Epithelial cell of prostate (primary cell): ENCODE data around the gene TP53INP2.
"Not testable (repeated sequence)": the region's sequence is repeated elsewhere in the genome, so short reads cannot be mapped to it uniquely, and the experiment has no call there.

Experiments
- DNase-seq: peaks from one replicate; pipeline ENCODE4 v3.0.0-alpha.2; 2011; ENCODE audit warnings: low read depth, low spot score
- H3K27ac ChIP-seq: fragments of 450-650 bp; 2 replicates; pipeline ENCODE4 v1.5.1; 2017; ENCODE audit warnings: mild to moderate bottlenecking

Gene TP53INP2

GRCh38 chr20:34705008-34705396, 858 bp downstream of the TP53INP2 start:
- DNase-seq, result no peak
- H3K27ac ChIP-seq, result peak overlapping the region; percentile 90

DNA sequence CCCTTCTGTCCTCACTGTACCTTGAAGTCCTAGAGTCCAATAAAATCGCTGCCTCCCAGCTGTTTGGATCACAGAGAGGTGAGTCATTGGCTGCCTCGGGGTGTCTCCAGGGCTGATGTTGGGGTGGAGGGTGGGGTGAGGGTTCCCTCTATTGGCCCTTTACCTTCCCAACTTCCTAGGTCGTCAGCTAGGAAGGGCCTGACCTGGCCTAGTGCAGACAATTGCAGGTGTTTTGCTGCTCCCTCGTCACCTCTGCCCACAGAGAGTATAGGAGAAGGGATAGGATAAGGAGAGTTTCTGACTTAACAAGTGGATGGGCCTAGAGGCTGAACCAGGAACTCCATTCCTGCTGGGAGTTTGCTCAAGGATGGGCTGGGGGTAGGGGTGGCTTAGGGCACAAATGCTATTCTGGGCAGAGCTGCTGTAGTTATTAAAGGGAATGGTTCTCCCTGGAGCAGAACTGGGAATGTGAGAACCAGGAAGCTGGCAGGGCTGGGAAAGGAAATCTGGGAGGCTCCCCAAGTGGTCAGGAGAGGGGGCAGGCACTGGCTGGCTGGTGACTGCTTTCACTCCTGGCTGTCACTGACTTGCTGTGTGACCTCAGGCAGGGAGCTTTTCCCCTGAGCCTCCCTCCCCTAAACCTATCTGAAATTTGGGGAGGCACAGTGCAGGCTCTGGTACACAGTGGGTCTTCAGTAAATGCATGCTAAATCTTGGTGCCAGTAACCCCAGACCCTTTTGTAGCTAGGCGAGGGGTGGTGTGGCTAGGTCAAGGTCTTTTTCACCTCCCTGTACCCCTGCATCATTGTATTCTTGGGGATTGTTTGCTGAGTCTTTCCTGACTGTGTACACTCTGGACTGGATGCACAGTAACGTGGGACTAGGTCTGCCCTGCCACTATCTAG, 1.5 kb downstream of the TP53INP2 start:
- H3K27ac ChIP-seq, result peak overlapping the region; percentile 90
- no peak for DNase-seq

DNA sequence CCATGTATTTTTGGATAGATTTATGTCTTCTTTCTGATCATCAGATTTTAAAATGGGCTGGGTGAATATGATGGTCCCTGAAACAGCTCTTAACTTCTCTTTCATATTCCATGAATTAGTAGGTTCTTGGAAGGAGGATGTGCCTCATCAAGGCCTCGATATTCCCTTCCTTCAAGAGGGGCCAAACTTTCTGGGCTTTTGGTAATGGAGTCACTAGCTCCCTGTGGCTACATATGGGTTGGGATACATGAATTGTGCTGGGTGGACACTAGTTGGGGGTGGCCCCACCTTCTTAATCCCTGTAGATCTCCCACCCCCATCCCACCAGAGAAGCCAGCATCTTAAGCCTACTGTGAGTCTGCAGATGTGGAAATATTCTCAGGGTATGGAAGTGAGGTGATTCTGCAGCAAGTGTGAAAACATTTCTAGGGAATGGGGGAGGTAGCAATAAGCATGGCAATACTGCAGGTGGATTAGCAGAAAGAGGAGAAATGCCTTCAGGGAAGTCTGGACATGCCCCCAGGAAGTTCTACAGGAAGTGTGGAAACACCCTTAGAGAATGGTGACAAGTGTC, 2.2 kb downstream of the TP53INP2 start:
- no peak overlapping the region for H3K27ac ChIP-seq

DNA sequence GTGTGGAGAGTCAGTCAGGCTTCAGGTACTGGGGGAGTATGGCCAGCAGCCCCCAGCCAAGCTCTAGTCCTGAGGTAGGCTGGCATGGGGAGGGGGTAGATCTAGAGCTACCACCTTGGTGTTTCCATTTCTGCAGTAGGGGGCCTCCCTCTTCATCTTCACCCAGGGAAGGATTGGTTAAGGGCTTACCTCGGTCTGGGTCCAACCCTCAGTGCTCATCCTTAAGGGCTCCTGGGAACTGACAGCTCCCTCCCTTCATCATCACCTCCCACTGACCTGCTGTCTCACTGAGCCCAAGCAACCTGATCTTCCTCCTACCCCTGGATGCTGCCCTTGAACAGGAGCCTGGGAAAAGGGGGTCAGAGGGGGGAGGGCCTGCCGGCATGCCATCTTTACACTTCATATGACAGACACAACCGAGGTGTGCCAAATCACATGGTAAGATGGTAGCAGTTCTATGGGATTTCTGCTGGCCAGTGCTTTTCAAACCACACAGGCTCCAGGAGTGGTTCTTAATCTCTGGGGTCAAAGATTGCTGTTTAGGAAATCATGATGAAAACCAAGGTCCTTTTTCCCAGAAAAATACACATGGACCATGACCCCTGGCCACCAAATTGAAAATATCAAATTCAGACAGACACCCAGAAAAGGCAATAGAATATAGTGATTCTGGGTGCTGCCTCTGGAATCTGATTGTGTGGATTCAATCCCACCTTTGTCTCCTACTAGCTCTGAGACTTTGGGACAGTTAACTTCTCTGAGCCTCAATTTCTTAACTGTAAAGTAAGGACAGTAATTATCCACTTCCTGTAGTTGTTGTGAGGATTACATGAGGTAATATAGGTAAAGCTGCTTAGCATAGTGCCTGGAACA, 3.0 kb downstream of the TP53INP2 start:
- no peak overlapping the region for H3K27ac ChIP-seq
- DNase-seq, result no peak

More for the DNA sequence above, 2.2 kb downstream of the TP53INP2 start:
- no peak for DNase-seq

- DNase-seq, result no peak
- H3K27ac ChIP-seq, result no peak overlapping the region
Observed at GRCh38 chr20:34708621-34709043, 4.5 kb downstream of the TP53INP2 start.

- DNase-seq, result no peak
- H3K27ac ChIP-seq, result peak overlapping the region; percentile 32
Observed at GRCh38 chr20:34709044-34709830, 5.1 kb downstream of the TP53INP2 start.

GRCh38 chr20:34709831-34710567, 5.9 kb downstream of the TP53INP2 start:
- no peak for DNase-seq
- peak overlapping the region; percentile 32 for H3K27ac ChIP-seq

DNA sequence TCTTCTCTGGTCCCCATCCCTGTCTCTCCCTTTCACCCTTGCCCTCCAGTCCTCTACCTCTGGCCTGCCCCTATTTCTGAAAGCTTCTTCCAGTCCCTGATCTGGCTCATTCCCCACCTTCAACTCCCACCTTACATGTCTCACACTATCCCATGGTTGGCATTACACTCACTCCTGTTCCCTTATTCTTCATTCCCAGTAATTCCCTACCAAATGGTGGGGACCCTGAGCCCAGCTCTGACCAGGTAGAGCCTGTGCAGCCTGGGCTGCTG, 6.4 kb downstream of the TP53INP2 start:
- H3K27ac ChIP-seq, result no peak overlapping the region
- DNase-seq, result no peak

- no peak for DNase-seq
Observed at GRCh38 chr20:34710861-34711574, 6.9 kb downstream of the TP53INP2 start.

DNA sequence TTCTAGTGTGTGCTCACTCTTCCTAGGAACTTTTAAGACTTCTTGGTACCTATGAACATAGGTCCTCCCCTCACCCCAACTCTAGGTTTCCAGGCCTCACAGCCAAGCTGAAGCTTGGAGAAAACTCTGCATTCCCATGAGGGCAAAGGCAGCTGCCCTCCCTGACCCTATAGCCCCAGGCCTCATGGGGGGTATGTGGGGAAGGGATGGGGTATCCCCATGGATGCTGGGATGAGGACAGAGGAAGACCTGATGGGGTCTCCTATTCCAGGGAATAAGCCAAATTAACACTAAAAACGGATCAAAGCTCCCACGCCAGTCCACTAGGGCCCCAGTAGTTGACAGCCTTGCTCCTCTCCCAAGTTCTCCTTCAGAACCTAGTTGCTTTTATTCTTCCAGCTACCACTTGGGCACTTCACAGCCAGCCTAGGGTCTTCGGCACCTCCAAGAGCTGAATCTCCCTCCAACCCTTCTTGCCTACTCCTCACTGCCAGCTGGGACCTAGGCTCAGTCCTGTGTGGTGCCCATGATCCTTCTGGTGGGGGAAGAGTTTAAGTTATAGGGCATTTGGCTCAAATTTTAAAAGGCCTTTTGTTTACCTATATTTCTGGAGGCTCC, 7.8 kb downstream of the TP53INP2 start:
- DNase-seq, result no peak

More at GRCh38 chr20:34710861-34711574, 6.9 kb downstream of the TP53INP2 start:
- no peak overlapping the region for H3K27ac ChIP-seq

GRCh38 chr20:34712525-34713192, 8.5 kb downstream of the TP53INP2 start:
- no peak for DNase-seq
- H3K27ac ChIP-seq, result peak overlapping the region; percentile 27

More for the DNA sequence above, 7.8 kb downstream of the TP53INP2 start:
- no peak overlapping the region for H3K27ac ChIP-seq

- peak; percentile 88 for DNase-seq
Observed at GRCh38 chr20:34713194-34713943, 9.2 kb downstream of the TP53INP2 start.

GRCh38 chr20:34713944-34714515, 9.9 kb downstream of the TP53INP2 start:
- peak overlapping the region; percentile 27 for H3K27ac ChIP-seq
- DNase-seq, result not testable (repeated sequence)

More at GRCh38 chr20:34713194-34713943, 9.2 kb downstream of the TP53INP2 start:
- peak overlapping the region; percentile 27 for H3K27ac ChIP-seq

- no peak for DNase-seq
- no peak overlapping the region for H3K27ac ChIP-seq
Observed at GRCh38 chr20:34715384-34715783, 11.2 kb downstream of the TP53INP2 start.

DNA sequence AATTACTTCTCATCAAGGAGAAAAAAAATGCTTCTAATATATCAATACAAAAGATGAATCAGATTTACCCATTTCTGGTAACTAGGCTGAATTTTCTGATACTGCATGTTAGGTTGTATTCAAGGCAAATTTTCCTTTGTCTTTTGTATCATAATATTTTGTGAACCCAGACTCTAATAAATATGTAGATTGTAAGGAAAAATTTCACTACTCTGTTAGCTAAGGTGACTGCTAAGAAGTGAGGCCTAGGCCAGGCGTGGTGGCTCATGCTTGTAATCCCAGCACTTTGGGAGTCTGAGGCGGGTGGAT, 12.7 kb downstream of the TP53INP2 start:
- no peak for DNase-seq
- no peak overlapping the region for H3K27ac ChIP-seq

DNA sequence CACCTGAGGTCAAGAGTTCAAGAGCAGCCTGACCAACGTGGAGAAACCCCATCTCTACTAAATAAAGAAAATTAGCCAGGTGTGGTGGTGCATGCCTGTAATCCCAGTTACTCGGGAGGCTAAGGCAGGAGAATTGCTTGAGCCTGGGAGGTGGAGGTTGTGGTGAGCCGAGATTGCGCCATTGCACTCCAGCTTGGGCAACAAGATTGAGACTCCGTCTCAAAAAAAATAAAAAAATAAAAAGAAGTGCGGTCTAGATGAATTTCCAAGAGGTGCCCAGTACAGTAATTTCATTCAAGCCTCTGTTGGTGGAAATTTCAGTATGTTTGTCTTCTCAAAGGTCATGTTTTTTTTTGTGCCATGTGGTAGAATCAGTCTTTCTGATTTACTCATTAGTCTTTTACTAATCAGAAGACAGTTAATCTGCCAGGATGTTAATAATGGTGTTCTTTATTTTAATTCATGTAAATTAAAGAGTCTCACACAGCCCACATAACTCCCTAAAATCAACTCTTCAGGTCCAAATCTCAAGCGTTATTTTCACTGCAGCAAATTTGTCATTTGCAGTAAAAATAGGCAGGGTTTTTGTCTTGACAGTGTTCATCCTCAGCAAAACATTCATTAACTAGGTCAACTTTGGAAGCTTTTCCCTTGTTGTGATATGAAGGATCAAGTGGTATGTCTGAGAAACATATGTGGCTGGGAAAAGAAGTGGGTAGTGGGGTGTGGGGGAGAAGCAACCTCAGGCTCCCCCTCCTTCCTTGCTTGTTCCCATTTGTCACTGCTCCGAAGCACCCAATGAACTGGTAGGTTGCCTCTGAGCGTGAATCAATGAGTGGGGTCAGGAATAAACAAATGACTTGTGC, 13.3 kb downstream of the TP53INP2 start:
- no peak overlapping the region for H3K27ac ChIP-seq
- DNase-seq, result no peak
